A549 (cell line): ENCODE measurements around the gene VWF. TPM values are rescaled to one million over a fixed set of nuclear protein-coding genes. Genes with fewer than 3 reads are reported as not detected.

Source experiments
- ATAC-seq, 2 experiments: fragments of 200-7000 bp in 1 of 2; fragments of >200 bp in 1 of 2; cut with Nextera tagmentation in 1 of 2; cut with Tn5 transposase in 1 of 2; 3 replicates each; pipeline versions ENCODE4 v1.8.0 to v1.9.1; 2018 to 2020; ENCODE audit warnings: mild to moderate bottlenecking in 1 of 2, moderate library complexity in 1 of 2
- CTCF ChIA-PET: fragments of 300-600 bp; sonication (Branson Sonifier 250); formaldehyde crosslinking; extraction: SDS; loops from one replicate; lab custom pipeline; 2021; ENCODE audit warnings: antibody characterized with exemption, inconsistent platforms; lab: Yijun Ruan, JAX
- POLR2A ChIA-PET: fragments of 350-600 bp; formaldehyde crosslinking; extraction: SDS; loops from one replicate; lab custom pipeline; 2021; ENCODE audit warnings: antibody characterized with exemption, inconsistent platforms; lab: Yijun Ruan, JAX
- DNase-seq, 2 experiments: peaks; one replicate each; pipeline versions ENCODE4 v3.0.0 to v3.0.0-alpha.2; 2011 to 2016; ENCODE audit warnings: low read depth in 1 of 2, low spot score in 1 of 2
- FAIRE-seq: peaks from 2 replicates; lab custom pipeline; 2011; peaks lifted over from hg19 to GRCh38; lab: Jason Lieb, UNC
- H3K27ac ChIP-seq, 2 experiments: fragments of >200 bp; sonication (Bioruptor Twin); formaldehyde crosslinking; 3 replicates each; pipeline ENCODE4 v1.5.1; 2016 to 2017
- H3K4me1 ChIP-seq: fragments of >200 bp; sonication (Bioruptor Twin); formaldehyde crosslinking; 3 replicates; pipeline ENCODE4 v1.6.1; 2016
- H3K4me2 ChIP-seq: fragments of >200 bp; sonication (Bioruptor Twin); formaldehyde crosslinking; 3 replicates; pipeline ENCODE4 v1.6.1; 2016
- H3K4me3 ChIP-seq: fragments of >200 bp; sonication (Bioruptor Twin); formaldehyde crosslinking; 3 replicates; pipeline ENCODE4 v1.5.1; 2016
- H3K9me3 ChIP-seq: fragments of >200 bp; sonication (Bioruptor Twin); formaldehyde crosslinking; 3 replicates; pipeline ENCODE4 v1.6.1; 2016
- CBX2 ChIP-seq: fragments of 200-600 bp; sonication (generic); IDR thresholded peaks from 2 replicates; pipeline ENCODE4 v1.6.1; 2016; ENCODE audit warnings: low read depth, mild to moderate bottlenecking, borderline replicate concordance
- E2F6 ChIP-seq: IDR thresholded peaks from 2 replicates; pipeline ENCODE4 v1.6.1; 2012; ENCODE audit warnings: low read depth, borderline replicate concordance
- HES2 ChIP-seq: fragments of >200 bp; sonication (Bioruptor Twin); formaldehyde crosslinking; IDR thresholded peaks from 2 replicates; pipeline ENCODE4 v1.6.1; 2016
- HEYL ChIP-seq: fragments of 250-450 bp; sonication (Bioruptor Pico); IDR thresholded peaks from 2 replicates; pipeline ENCODE4 v1.8.0; 2021; ENCODE audit warnings: mild to moderate bottlenecking, moderate library complexity
- JUNB ChIP-seq: fragments of >200 bp; sonication (Bioruptor Twin); formaldehyde crosslinking; IDR thresholded peaks from 2 replicates; pipeline ENCODE4 v1.6.1; 2016
- MAFK ChIP-seq: fragments of 450-650 bp; IDR thresholded peaks from 2 replicates; pipeline ENCODE4 v1.6.1; 2014; ENCODE audit not compliant: partially characterized antibody
- MYC ChIP-seq: IDR thresholded peaks from 2 replicates; pipeline ENCODE4 v1.6.1; 2012; ENCODE audit warnings: mild to moderate bottlenecking, inconsistent platforms, low read length, improper control_type of control experiment, borderline replicate concordance
- NPAS2 ChIP-seq: fragments of 250-450 bp; sonication (Bioruptor Pico); IDR thresholded peaks from 2 replicates; pipeline ENCODE4 v1.8.0; 2022; ENCODE audit warnings: mild to moderate bottlenecking, moderate library complexity, borderline replicate concordance
- RAD21 ChIP-seq, 2 experiments: fragments of >200 bp in 1 of 2; sonication (Bioruptor Twin) in 1 of 2; formaldehyde crosslinking in 1 of 2; IDR thresholded peaks in 1 of 2; conservative IDR thresholded peaks in 1 of 2; 2 replicates in 1 of 2; 3 replicates in 1 of 2; pipeline ENCODE4 v1.6.1; 2012 to 2018; ENCODE audit warnings: inconsistent platforms in 1 of 2
- RARB ChIP-seq: fragments of 250-450 bp; sonication (Bioruptor Pico); IDR thresholded peaks from 2 replicates; pipeline ENCODE4 v1.8.0; 2021; ENCODE audit warnings: mild to moderate bottlenecking, moderate library complexity
- RCOR1 ChIP-seq: fragments of 150-350 bp; IDR thresholded peaks from 2 replicates; pipeline ENCODE4 v1.6.1; 2014; ENCODE audit warnings: antibody characterized with exemption, low read length, low read depth
- RNF2 ChIP-seq: fragments of 200-600 bp; sonication (generic); IDR thresholded peaks from 2 replicates; pipeline ENCODE4 v1.6.1; 2016; ENCODE audit warnings: low read depth, mild to moderate bottlenecking, antibody characterized with exemption, moderate library complexity, borderline replicate concordance
- TFCP2L1 ChIP-seq: fragments of 250-450 bp; sonication (Bioruptor Pico); IDR thresholded peaks from 2 replicates; pipeline ENCODE4 v1.5.0; 2021; ENCODE audit warnings: mild to moderate bottlenecking
- USF2 ChIP-seq: fragments of 450-650 bp; IDR thresholded peaks from 2 replicates; pipeline ENCODE4 v1.6.1; 2014; ENCODE audit warnings: antibody characterized with exemption
- ZNF302 ChIP-seq: fragments of 250-450 bp; sonication (Bioruptor Pico); IDR thresholded peaks from 2 replicates; pipeline ENCODE4 v1.9.0; 2021; ENCODE audit warnings: inconsistent platforms, mild to moderate bottlenecking, moderate library complexity
- ZSCAN20 ChIP-seq: fragments of 250-450 bp; sonication (Bioruptor Pico); IDR thresholded peaks from 2 replicates; pipeline ENCODE4 v1.8.0; 2022; ENCODE audit warnings: mild to moderate bottlenecking, moderate library complexity
- WGBS: methylation state at CpG from one replicate; pipeline ENCODE4 v1.1.6; 2017; ENCODE audit errors: missing lambda C conversion rate; 5-methylcytosine and 5-hydroxymethylcytosine counted together
- polyA plus RNA-seq, 4 experiments: library from polyadenylated mRNA; depleted of rRNA in 3 of 4; stranded (reverse); fragments of >200 nt; fragmentation: RNase III in 1 of 4; extraction: RNeasy Plus Mini Kit Qiagen cat#74134 plus additional on column Dnase treatment in 1 of 4; gene quantifications; 2 replicates in 3 of 4; 3 replicates in 1 of 4; pipeline ENCODE4 v1.2.3, GENCODE V29; 2011 to 2017
- TF ChIP-seq, protein P1 (sequence below): fragments of >200 bp; sonication (Bioruptor Twin); formaldehyde crosslinking; IDR thresholded peaks from 3 replicates; pipeline ENCODE4 v1.5.1; 2016
- TF ChIP-seq, protein P2 (sequence below): fragments of 250-450 bp; sonication (Bioruptor Pico); IDR thresholded peaks from 2 replicates; pipeline ENCODE4 v1.5.0; 2020; ENCODE audit warnings: low read depth, mild to moderate bottlenecking, moderate library complexity

Gene VWF
- polyA plus RNA-seq, 2 of the 4 experiments (the other 2 are of a cell fraction): 0.01 TPM; not detected in 1

DNA sequence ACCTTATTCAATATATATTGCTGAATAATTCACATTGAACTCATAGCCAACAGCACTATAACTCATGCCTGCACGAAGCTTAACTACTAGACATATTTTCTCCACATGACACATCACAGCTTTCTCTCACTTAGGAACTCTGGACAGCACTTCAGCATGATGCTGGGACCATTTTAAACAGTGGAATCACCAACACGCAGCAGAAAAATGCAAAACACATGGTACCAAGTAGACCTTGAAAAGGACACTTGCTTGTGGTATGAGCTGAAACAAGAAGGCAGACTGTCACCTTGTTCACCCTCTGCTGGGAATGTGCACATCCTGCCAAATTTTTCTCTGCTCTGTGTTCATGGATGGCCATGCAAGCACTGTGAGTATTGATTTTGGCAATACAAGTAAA, 40.9 kb upstream of the VWF start:
- 61% methylated on average over 2 of the region's 2 CpGs for WGBS
- FAIRE-seq: no peak
- no peak for DNase-seq
- ChIA-PET POLR2A (interaction anchor here (0.6 kb wide), 1 partner anchor 53 kb away, joined by 17 read pairs; no protein-coding TSS in a partner anchor), CTCF (interaction anchor here (1.1 to 4.9 kb wide), 3 partner anchors 30 to 119 kb away, joined by 3 to 14 read pairs (median 4); no protein-coding TSS in a partner anchor)
- H3K4me3 ChIP-seq: no peak overlapping the region
- H3K9me3 ChIP-seq: no peaks in the 10 kb centered on the region
- H3K4me2 ChIP-seq: no peak overlapping the region
- TF ChIP-seq CBX2: no peak
- TF ChIP-seq, protein P1, sequence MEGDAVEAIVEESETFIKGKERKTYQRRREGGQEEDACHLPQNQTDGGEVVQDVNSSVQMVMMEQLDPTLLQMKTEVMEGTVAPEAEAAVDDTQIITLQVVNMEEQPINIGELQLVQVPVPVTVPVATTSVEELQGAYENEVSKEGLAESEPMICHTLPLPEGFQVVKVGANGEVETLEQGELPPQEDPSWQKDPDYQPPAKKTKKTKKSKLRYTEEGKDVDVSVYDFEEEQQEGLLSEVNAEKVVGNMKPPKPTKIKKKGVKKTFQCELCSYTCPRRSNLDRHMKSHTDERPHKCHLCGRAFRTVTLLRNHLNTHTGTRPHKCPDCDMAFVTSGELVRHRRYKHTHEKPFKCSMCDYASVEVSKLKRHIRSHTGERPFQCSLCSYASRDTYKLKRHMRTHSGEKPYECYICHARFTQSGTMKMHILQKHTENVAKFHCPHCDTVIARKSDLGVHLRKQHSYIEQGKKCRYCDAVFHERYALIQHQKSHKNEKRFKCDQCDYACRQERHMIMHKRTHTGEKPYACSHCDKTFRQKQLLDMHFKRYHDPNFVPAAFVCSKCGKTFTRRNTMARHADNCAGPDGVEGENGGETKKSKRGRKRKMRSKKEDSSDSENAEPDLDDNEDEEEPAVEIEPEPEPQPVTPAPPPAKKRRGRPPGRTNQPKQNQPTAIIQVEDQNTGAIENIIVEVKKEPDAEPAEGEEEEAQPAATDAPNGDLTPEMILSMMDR: no peak
- no peak for TF ChIP-seq RAD21 (conservative IDR thresholded peaks at IDR 0.05 in 1 of 2, IDR thresholded peaks at IDR 0.05 in 1 of 2)
- no peak for TF ChIP-seq NPAS2
- no peak for TF ChIP-seq HES2
- TF ChIP-seq RNF2: no peak
- no peak for TF ChIP-seq RARB (CRISPR knock-in tag)
- no peak for TF ChIP-seq MAFK
- TF ChIP-seq HEYL (CRISPR knock-in tag): no peak
- no peak for TF ChIP-seq JUNB
- TF ChIP-seq, all 56 proteins: peak for 0
- Histone ChIP-seq H3K4me1 (peaks cover 16% of the 10 kb centered on the region), H3K27ac (no peak overlapping the region)
- ATAC-seq: no peak

DNA sequence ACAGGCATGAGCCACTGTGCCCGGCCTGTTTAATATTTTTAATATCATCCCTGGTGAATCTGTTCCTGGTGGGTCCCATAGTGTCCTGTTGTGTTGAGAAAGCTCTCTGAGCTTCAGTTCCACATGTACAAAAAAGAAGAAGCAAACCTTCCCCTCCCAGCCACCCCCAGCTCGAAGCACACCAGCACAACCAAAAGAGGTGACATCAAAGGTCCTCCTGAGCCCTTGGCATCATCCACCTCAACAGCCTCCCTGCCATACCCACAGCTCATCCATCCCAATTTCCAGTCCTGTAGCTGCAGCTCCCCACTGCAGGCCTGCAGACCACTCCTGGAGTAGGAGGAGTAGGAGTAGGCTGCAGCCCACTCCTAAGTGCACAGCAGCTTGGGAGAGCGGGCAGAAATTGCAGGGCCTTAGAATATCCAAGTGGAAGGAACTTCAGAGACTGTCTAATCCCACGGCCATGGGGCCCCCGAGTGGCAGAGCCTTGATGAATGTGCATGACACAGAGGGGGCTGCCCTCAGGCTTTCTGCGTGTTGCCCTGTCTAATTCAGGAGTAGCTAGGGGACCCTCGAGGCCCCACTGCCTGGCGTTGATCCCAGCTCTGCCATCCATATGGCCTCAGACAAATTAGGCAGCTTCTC, 39.1 kb upstream of the VWF start:
- H3K27ac ChIP-seq: no peak overlapping the region
- ATAC-seq (no peak), DNase-seq (no peak), FAIRE-seq (no peak)
- no peak overlapping the region for H3K4me2 ChIP-seq
- no peak overlapping the region for H3K4me3 ChIP-seq
- H3K9me3 ChIP-seq: no peaks in the 10 kb centered on the region
- ChIA-PET POLR2A (no interaction called here), CTCF (interaction anchor here (0.7 to 2.0 kb wide), 4 partner anchors 9 to 116 kb away, joined by 3 to 10 read pairs (median 6); no protein-coding TSS in a partner anchor)
- peaks cover 16% of the 10 kb centered on the region for H3K4me1 ChIP-seq
- WGBS: 73% methylated on average over 8 of the region's 8 CpGs
- no peak for TF ChIP-seq MAFK
- no peak for TF ChIP-seq TFCP2L1 (CRISPR knock-in tag)
- no peak for TF ChIP-seq ZSCAN20
- no peak for TF ChIP-seq USF2
- TF ChIP-seq MYC: no peak
- no peak for TF ChIP-seq ZNF302 (CRISPR knock-in tag)
- no peak for TF ChIP-seq E2F6
- no peak for TF ChIP-seq RCOR1
- TF ChIP-seq, protein P2, sequence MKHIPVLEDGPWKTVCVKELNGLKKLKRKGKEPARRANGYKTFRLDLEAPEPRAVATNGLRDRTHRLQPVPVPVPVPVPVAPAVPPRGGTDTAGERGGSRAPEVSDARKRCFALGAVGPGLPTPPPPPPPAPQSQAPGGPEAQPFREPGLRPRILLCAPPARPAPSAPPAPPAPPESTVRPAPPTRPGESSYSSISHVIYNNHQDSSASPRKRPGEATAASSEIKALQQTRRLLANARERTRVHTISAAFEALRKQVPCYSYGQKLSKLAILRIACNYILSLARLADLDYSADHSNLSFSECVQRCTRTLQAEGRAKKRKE (CRISPR knock-in tag): no peak
